LNCAP (cell line): ENCODE data around the gene WDR43.

ENCODE experiments used
- CTCF ChIP-seq: fragments of 450-650 bp; IDR thresholded peaks from 2 replicates; pipeline ENCODE4 v1.5.1; 2017; ENCODE audit warnings: mild to moderate bottlenecking

Gene WDR43

GRCh38 chr2:28997237-28997846 lies 102.9 kb downstream of the WDR43 start:
- no peak for TF ChIP-seq CTCF
